Measurements from ENCODE around the gene UBE2D2. TPM values are rescaled to one million over a fixed set of nuclear protein-coding genes. Genes with fewer than 3 reads are reported as not detected.
"Not testable (repeated sequence)": the region's sequence is repeated elsewhere in the genome, so short reads cannot be mapped to it uniquely, and the experiment has no call there.

Gene UBE2D2
- total RNA-seq, 1 experiment from 2014 or later: 222 TPM

GRCh38 chr5:139601948-139602347 lies 40.8 kb downstream of the UBE2D2 start:
- H3K27me3 ChIP-seq (ENCODE audit: control insufficient read depth, insufficient read depth, low read length); H3K4me1 ChIP-seq (ENCODE audit: control insufficient read depth, insufficient read depth, low read length); BruUV-seq (replicated peaks); H3K36me3 ChIP-seq (ENCODE audit: control insufficient read depth, insufficient read depth, low read length); H3K9me3 ChIP-seq (ENCODE audit: control insufficient read depth, insufficient read depth, low read depth, low read length); H3K27ac ChIP-seq (ENCODE audit: low read length); CTCF ChIA-PET; intact Hi-C loops (cut with micrococcal nuclease; ENCODE audit: unreplicated experiment); H3K4me3 ChIP-seq (ENCODE audit: low read depth in 2 of 2, low read length in 2 of 2); ATAC-seq; POLR2A ChIA-PET; in situ Hi-C loops (cut with HindIII; ENCODE audit: low pct_unique_long_range_greater_than_20kb, low sequenced_read_pairs); DNase-seq (ENCODE audit: low read depth, low spot score): not testable (repeated sequence)

- Histone ChIP-seq H3K27me3 (ENCODE audit: control insufficient read depth, insufficient read depth, low read length) (no peaks in the 10 kb centered on the region), H3K4me3 (ENCODE audit: low read depth in 2 of 2, low read length in 2 of 2) (no peak overlapping the region), H3K4me1 (ENCODE audit: control insufficient read depth, insufficient read depth, low read length) (no peaks in the 10 kb centered on the region), H3K9me3 (ENCODE audit: control insufficient read depth, insufficient read depth, low read depth, low read length) (no peaks in the 10 kb centered on the region), H3K27ac (ENCODE audit: low read length) (no peak overlapping the region), H3K36me3 (ENCODE audit: control insufficient read depth, insufficient read depth, low read length) (peaks cover 5% of the 10 kb centered on the region; the same call in 1 of the 2 replicates)
- no peak for TF ChIP-seq CTCF (IDR thresholded peaks at IDR 0.05)
- TF ChIP-seq TCF7L2 (IDR thresholded peaks at IDR 0.05; ENCODE audit: low read depth, low read length): no peak
- no TSS peak for BruUV-seq (replicated peaks)
- in situ Hi-C loops (cut with HindIII; ENCODE audit: low pct_unique_long_range_greater_than_20kb, low sequenced_read_pairs): no loop called here
- ATAC-seq: no peak
- no peak for DNase-seq (ENCODE audit: low read depth, low spot score)
- intact Hi-C loops (cut with micrococcal nuclease; ENCODE audit: unreplicated experiment): no loop called here
- ChIA-PET POLR2A (no interaction called here), CTCF (no interaction called here)
Observed at GRCh38 chr5:139605887-139606286, 44.7 kb downstream of the UBE2D2 start.

GRCh38 chr5:139611703-139612584 lies 50.8 kb downstream of the UBE2D2 start:
- intact Hi-C loops (cut with micrococcal nuclease; ENCODE audit: unreplicated experiment): no loop called here
- no peaks in the 10 kb centered on the region for H3K27me3 ChIP-seq (ENCODE audit: control insufficient read depth, insufficient read depth, low read length)
- no TSS peak for BruUV-seq (replicated peaks)
- in situ Hi-C loops (cut with HindIII; ENCODE audit: low pct_unique_long_range_greater_than_20kb, low sequenced_read_pairs): no loop called here
- ChIA-PET CTCF (interaction anchor here (0.6 kb wide), 1 partner anchor 1162 kb away, joined by 3 read pairs; no protein-coding TSS in a partner anchor), POLR2A (interaction anchor here (0.7 kb wide), 2 partner anchors 14 to 173 kb away, joined by 7 to 8 read pairs; partner anchors contain the start of gene DNAJC18)
- H3K4me1 ChIP-seq (ENCODE audit: control insufficient read depth, insufficient read depth, low read length): no peaks in the 10 kb centered on the region
- H3K27ac ChIP-seq (ENCODE audit: low read length): no peak overlapping the region
- ATAC-seq (no peak), DNase-seq (ENCODE audit: low read depth, low spot score) (no peak)
- H3K36me3 ChIP-seq (ENCODE audit: control insufficient read depth, insufficient read depth, low read length): peaks cover 13% of the 10 kb centered on the region; the same call in 1 of the 2 replicates
- no peaks in the 10 kb centered on the region for H3K9me3 ChIP-seq (ENCODE audit: control insufficient read depth, insufficient read depth, low read depth, low read length)
- TF ChIP-seq POLR2AphosphoS5 (IDR thresholded peaks at IDR 0.05; ENCODE audit: low read depth, low read length) (no peak), TCF7L2 (IDR thresholded peaks at IDR 0.05; ENCODE audit: low read depth, low read length) (no peak), REST (IDR thresholded peaks at IDR 0.05; ENCODE audit: insufficient read depth in 1 of 2, low read depth in 2 of 2, low read length in 1 of 2) (no peak), SIN3A (IDR thresholded peaks at IDR 0.05; ENCODE audit: borderline replicate concordance, insufficient read depth, low read depth, low read length) (no peak), CTCF (IDR thresholded peaks at IDR 0.05) (no peak)
- H3K4me3 ChIP-seq (ENCODE audit: low read depth in 2 of 2, low read length in 2 of 2): no peak overlapping the region
